Choroid plexus epithelial cell (primary cell): ENCODE measurements around the gene C1orf94.

Source experiments
- DNase-seq: peaks from one replicate; pipeline ENCODE4 v3.0.0-alpha.2; 2010; ENCODE audit warnings: low read depth
- H3K4me3 ChIP-seq: 2 replicates; pipeline ENCODE4 v1.5.1; 2011; ENCODE audit warnings: low read depth, mild to moderate bottlenecking, control low read depth, low read length, moderate library complexity
- CTCF ChIP-seq: conservative IDR thresholded peaks from 2 replicates; pipeline ENCODE4 v1.5.1; 2011; ENCODE audit warnings: low read depth, mild to moderate bottlenecking, control low read depth, inconsistent platforms, low read length, moderate library complexity

Gene C1orf94

GRCh38 chr1:34213956-34214355, 37.2 kb downstream of the C1orf94 start:
- H3K4me3 ChIP-seq, result no peak overlapping the region
- TF ChIP-seq CTCF, result no peak
- DNase-seq, result no peak

GRCh38 chr1:34231441-34231840, 54.7 kb downstream of the C1orf94 start:
- H3K4me3 ChIP-seq, result no peak overlapping the region
- TF ChIP-seq CTCF, result no peak
- no peak for DNase-seq

GRCh38 chr1:34235594-34235993, 58.9 kb downstream of the C1orf94 start:
- no peak for DNase-seq
- H3K4me3 ChIP-seq, result no peak overlapping the region
- TF ChIP-seq CTCF, result no peak

GRCh38 chr1:34236089-34236488, 59.4 kb downstream of the C1orf94 start:
- DNase-seq, result no peak
- no peak for TF ChIP-seq CTCF
- no peak overlapping the region for H3K4me3 ChIP-seq

- H3K4me3 ChIP-seq, result no peak overlapping the region
- no peak for DNase-seq
- no peak for TF ChIP-seq CTCF
These were observed 60.6 kb downstream of the C1orf94 start for GRCh38 chr1:34237151-34237815.

GRCh38 chr1:34245967-34246366, 69.3 kb downstream of the C1orf94 start:
- no peak overlapping the region for H3K4me3 ChIP-seq
- DNase-seq, result no peak
- TF ChIP-seq CTCF, result no peak

GRCh38 chr1:34250342-34250741, 73.6 kb downstream of the C1orf94 start:
- TF ChIP-seq CTCF, result no peak
- no peak overlapping the region for H3K4me3 ChIP-seq
- DNase-seq, result no peak
